ENCODE measurements around the gene ELMO1. TPM values are rescaled to one million over a fixed set of nuclear protein-coding genes. Genes with fewer than 3 reads are reported as not detected.

The ELMO1 gene
- total RNA-seq, 2 experiments from 2014 or later, result 72.8 to 75.3 TPM

DNA sequence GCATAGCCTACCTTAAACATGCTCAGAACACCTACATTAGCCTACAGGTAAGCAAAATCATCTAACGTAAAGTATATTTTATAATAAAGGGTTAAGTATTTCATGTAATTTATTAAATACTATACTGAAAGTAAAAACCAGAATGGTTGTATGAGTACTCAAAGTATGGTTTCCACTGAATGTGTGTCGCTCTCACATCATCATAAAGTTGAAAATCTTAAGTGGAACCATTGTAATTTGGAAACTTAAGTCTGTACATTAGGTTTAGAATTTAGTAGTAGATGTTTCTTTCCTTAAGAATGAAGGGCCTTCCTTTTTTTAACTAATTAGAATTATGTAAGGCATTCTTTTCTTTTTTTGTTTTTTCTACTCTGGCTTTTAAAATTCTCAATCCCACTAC, 484.4 kb downstream of the ELMO1 start:
- TF ChIP-seq, protein P1, sequence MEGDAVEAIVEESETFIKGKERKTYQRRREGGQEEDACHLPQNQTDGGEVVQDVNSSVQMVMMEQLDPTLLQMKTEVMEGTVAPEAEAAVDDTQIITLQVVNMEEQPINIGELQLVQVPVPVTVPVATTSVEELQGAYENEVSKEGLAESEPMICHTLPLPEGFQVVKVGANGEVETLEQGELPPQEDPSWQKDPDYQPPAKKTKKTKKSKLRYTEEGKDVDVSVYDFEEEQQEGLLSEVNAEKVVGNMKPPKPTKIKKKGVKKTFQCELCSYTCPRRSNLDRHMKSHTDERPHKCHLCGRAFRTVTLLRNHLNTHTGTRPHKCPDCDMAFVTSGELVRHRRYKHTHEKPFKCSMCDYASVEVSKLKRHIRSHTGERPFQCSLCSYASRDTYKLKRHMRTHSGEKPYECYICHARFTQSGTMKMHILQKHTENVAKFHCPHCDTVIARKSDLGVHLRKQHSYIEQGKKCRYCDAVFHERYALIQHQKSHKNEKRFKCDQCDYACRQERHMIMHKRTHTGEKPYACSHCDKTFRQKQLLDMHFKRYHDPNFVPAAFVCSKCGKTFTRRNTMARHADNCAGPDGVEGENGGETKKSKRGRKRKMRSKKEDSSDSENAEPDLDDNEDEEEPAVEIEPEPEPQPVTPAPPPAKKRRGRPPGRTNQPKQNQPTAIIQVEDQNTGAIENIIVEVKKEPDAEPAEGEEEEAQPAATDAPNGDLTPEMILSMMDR (IDR thresholded peaks at IDR 0.05), result no peak
- ChIA-PET POLR2A (no interaction called here), CTCF (interaction anchor here (1.0 kb wide), 2 partner anchors 15 to 22 kb away, joined by 3 to 4 read pairs; no protein-coding TSS in a partner anchor)
- ATAC-seq (no peak), DNase-seq (no peak)
- peaks cover 9% of the 10 kb centered on the region for H3K9me3 Mint-ChIP-seq
- no peaks in the 10 kb centered on the region for H3K27me3 Mint-ChIP-seq
- H3K4me1 Mint-ChIP-seq (ENCODE audit: low read depth), result peaks cover 45% of the 10 kb centered on the region
- peak overlapping the region; percentile 43 for H3K27ac Mint-ChIP-seq
- peaks cover 29% of the 10 kb centered on the region for H3K36me3 Mint-ChIP-seq (ENCODE audit: low read depth)
- no peak overlapping the region for H3K4me3 Mint-ChIP-seq
- intact Hi-C loops (cut with micrococcal nuclease), result no loop called here

DNA sequence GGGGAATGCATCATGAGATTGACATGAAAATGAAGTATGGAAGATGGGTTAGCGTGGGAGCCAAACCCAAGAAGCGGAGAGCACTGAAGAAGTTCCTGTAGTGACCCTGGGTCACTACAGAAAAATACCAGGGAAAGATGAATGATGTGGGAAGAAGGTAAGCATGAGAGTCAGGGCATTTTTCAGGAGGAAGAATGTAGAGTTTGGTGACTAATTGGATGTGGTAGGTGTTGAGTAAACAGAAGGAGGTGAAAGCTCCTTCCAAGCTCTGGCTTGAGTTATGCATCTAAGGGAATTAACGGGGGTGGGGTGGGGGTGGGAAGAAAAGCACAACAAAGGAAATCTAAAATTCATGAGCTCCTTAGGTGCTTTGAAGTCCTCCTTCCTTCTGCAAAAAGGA, 486.3 kb downstream of the ELMO1 start:
- peaks cover 26% of the 10 kb centered on the region for H3K36me3 Mint-ChIP-seq (ENCODE audit: low read depth)
- POLR2A ChIA-PET, result no interaction called here
- CTCF ChIA-PET, result interaction anchor here (1.0 to 1.9 kb wide), 4 partner anchors 24 to 292 kb away, joined by 4 to 6 read pairs (median 4); no protein-coding TSS in a partner anchor
- peaks cover 44% of the 10 kb centered on the region for H3K4me1 Mint-ChIP-seq (ENCODE audit: low read depth)
- TF ChIP-seq, protein P1 (IDR thresholded peaks at IDR 0.05), result no peak
- intact Hi-C loops (cut with micrococcal nuclease), result no loop called here
- peak overlapping the region; percentile 1 for H3K27ac Mint-ChIP-seq
- peaks cover 9% of the 10 kb centered on the region for H3K9me3 Mint-ChIP-seq
- ATAC-seq, result no peak
- no peak overlapping the region for H3K4me3 Mint-ChIP-seq
- H3K27me3 Mint-ChIP-seq, result no peaks in the 10 kb centered on the region
- no peak for DNase-seq

DNA sequence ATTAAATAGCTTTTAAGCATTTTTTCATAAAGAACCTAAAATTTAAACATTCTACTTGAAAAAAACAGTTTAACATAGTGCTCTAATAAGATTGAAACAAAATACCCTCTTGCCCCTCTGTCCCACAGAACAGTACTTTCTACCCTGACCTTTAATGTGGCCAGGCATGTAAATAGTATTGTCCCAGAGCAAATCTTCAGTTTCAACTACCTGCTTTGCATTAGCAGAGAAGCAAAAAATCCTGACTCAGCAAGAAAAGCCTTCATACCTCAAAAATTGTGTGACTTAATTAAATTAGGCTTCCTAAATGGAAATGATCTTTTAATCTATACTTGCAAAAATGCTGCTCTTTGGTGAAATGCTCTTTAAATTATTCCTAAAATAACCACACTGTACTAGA, 487.0 kb downstream of the ELMO1 start:
- no peak overlapping the region for H3K4me3 Mint-ChIP-seq

DNA sequence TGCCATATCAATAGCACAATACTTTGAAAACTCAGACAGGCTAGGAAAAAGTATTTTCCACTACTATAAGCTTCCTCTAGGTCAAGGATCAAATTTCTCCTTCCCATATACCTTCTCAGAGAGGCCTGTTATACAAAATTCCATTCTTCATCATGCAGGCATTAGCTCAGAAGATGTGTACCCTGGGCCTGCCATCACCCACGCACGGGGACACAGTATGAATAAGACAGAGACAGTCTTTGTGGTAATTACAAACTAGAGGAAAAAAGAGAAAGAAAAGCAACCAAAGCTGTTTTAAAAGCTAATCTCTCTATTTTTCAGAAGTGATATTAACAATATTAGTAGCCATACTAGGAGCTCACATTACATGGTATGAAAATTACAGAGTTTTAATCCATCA, 487.6 kb downstream of the ELMO1 start:
- H3K4me1 Mint-ChIP-seq (ENCODE audit: low read depth), result peaks cover 44% of the 10 kb centered on the region
- POLR2A ChIA-PET, result interaction anchor here (1.3 to 1.4 kb wide), 2 partner anchors 10 to 52 kb away, joined by 3 to 4 read pairs; no protein-coding TSS in a partner anchor
- CTCF ChIA-PET, result interaction anchor here (1.1 to 1.9 kb wide), 5 partner anchors 12 to 291 kb away, joined by 3 to 6 read pairs (median 5); no protein-coding TSS in a partner anchor
- H3K36me3 Mint-ChIP-seq (ENCODE audit: low read depth), result peaks cover 24% of the 10 kb centered on the region
- H3K9me3 Mint-ChIP-seq, result peaks cover 9% of the 10 kb centered on the region
- DNase-seq (peak; percentile 59), ATAC-seq (peak; percentile 57)
- H3K27ac Mint-ChIP-seq, result peak overlapping the region; percentile 55
- intact Hi-C loops (cut with micrococcal nuclease), result no loop called here
- H3K27me3 Mint-ChIP-seq, result no peaks in the 10 kb centered on the region
- TF ChIP-seq, protein P1 (IDR thresholded peaks at IDR 0.05), result no peak
- no peak overlapping the region for H3K4me3 Mint-ChIP-seq

More for the DNA sequence above, 487.0 kb downstream of the ELMO1 start:
- DNase-seq, result no peak
- intact Hi-C loops (cut with micrococcal nuclease), result no loop called here
- Mint-ChIP-seq H3K9me3 (peaks cover 9% of the 10 kb centered on the region), H3K27me3 (no peaks in the 10 kb centered on the region), H3K4me1 (ENCODE audit: low read depth) (peaks cover 44% of the 10 kb centered on the region), H3K27ac (no peak overlapping the region), H3K36me3 (ENCODE audit: low read depth) (peaks cover 24% of the 10 kb centered on the region)
- no peak for ATAC-seq
- TF ChIP-seq, protein P1 (IDR thresholded peaks at IDR 0.05), result no peak
- ChIA-PET POLR2A (interaction anchor here (1.4 kb wide), 1 partner anchor 9 kb away, joined by 4 read pairs; no protein-coding TSS in a partner anchor), CTCF (interaction anchor here (1.3 to 1.9 kb wide), 5 partner anchors 15 to 292 kb away, joined by 3 to 6 read pairs (median 5); no protein-coding TSS in a partner anchor)

DNA sequence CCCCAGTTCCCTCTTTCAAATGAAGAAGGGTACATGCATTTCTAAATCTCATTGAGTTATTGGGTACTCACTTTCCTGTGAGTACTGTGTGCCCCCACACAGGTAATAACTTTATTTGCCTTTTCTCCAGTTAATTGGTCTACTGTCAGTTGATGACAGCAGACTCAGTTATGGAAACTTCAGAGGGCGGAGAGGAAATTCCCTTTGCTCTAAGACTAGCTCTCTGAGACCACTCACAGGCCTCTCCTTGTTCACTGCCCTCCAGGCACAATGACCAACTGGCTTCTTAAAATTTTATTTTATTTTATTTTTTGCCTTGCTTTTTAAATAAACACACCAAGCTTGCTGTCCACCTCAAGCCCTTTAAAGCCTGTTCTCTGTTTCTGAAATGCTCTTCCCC, 488.6 kb downstream of the ELMO1 start:
- intact Hi-C loops (cut with micrococcal nuclease), result no loop called here
- Mint-ChIP-seq H3K4me3 (no peak overlapping the region), H3K27ac (no peak overlapping the region), H3K9me3 (peaks cover 8% of the 10 kb centered on the region), H3K4me1 (ENCODE audit: low read depth) (peaks cover 40% of the 10 kb centered on the region), H3K27me3 (no peaks in the 10 kb centered on the region), H3K36me3 (ENCODE audit: low read depth) (peaks cover 23% of the 10 kb centered on the region)
- CTCF ChIA-PET, result interaction anchor here (1.1 to 1.5 kb wide), 6 partner anchors 10 to 222 kb away, joined by 3 to 5 read pairs (median 3); no protein-coding TSS in a partner anchor
- TF ChIP-seq, protein P1 (IDR thresholded peaks at IDR 0.05), result no peak
- POLR2A ChIA-PET, result interaction anchor here (1.3 to 1.4 kb wide), 2 partner anchors 11 to 51 kb away, joined by 3 to 4 read pairs; no protein-coding TSS in a partner anchor
- peak; percentile 31 for DNase-seq
- peak; percentile 37 for ATAC-seq
